ENCODE results near the gene CDH13. TPM values are rescaled to one million over a fixed set of nuclear protein-coding genes. Genes with fewer than 3 reads are reported as not detected.

The CDH13 gene
- total and polyA plus RNA-seq, 2 donors (not counting 3 experiments of a cell fraction or from before 2014, with no cell fraction given): 96.6 to 124 TPM

DNA sequence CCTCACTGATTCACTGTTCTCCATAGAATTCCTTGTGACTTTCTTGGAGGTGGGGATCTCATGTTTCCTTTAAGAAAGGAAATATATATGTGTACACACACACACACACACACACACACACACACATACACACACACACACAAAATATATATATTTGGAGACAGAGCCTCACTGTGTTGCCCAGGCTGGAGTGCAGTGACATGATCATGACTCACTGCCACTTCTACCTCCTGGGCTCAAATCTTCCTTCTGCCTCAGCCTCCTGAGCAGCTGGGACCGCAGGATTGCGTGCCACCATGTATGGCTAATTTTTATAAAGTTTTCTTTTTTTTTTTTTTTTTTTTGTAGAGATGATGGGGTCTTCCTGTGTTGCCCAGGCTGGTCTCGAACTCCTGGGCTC is 45.9 kb downstream of the CDH13 start:
- no peak overlapping the region for H3K4me3 ChIP-seq (replicated peaks in 1 of 3; ENCODE audit: insufficient read depth in 1 of 3, low read depth in 1 of 3, low read length in 3 of 3)
- FAIRE-seq (no peak), DNase-seq (ENCODE audit: low read depth, low spot score) (no peak)
- TF ChIP-seq POLR2A (IDR thresholded peaks at IDR 0.05; ENCODE audit: low read depth, low read length) (no peak), MAX (IDR thresholded peaks at IDR 0.05; ENCODE audit: insufficient read depth, insufficient read length) (no peak), FOS (IDR thresholded peaks at IDR 0.05; ENCODE audit: borderline replicate concordance, insufficient read depth, low read length) (no peak), POLR2AphosphoS5 (IDR thresholded peaks at IDR 0.05; ENCODE audit: insufficient read depth, low read depth, low read length) (no peak), JUN (IDR thresholded peaks at IDR 0.05; ENCODE audit: borderline replicate concordance, insufficient read depth, insufficient read length, low read depth) (no peak), MYC (IDR thresholded peaks at IDR 0.05; ENCODE audit: low read depth, low read length) (no peak), GATA2 (IDR thresholded peaks at IDR 0.05; ENCODE audit: insufficient read depth, insufficient read length, low read depth, low read length) (no peak), EZH2 (IDR thresholded peaks at IDR 0.05; ENCODE audit: borderline replicate concordance, low read depth, low read length, severe bottlenecking) (no peak)
- TF ChIP-seq, protein P1, sequence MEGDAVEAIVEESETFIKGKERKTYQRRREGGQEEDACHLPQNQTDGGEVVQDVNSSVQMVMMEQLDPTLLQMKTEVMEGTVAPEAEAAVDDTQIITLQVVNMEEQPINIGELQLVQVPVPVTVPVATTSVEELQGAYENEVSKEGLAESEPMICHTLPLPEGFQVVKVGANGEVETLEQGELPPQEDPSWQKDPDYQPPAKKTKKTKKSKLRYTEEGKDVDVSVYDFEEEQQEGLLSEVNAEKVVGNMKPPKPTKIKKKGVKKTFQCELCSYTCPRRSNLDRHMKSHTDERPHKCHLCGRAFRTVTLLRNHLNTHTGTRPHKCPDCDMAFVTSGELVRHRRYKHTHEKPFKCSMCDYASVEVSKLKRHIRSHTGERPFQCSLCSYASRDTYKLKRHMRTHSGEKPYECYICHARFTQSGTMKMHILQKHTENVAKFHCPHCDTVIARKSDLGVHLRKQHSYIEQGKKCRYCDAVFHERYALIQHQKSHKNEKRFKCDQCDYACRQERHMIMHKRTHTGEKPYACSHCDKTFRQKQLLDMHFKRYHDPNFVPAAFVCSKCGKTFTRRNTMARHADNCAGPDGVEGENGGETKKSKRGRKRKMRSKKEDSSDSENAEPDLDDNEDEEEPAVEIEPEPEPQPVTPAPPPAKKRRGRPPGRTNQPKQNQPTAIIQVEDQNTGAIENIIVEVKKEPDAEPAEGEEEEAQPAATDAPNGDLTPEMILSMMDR (IDR thresholded peaks at IDR 0.05; ENCODE audit: extremely low read depth in 1 of 2, insufficient read depth in 1 of 2, low read depth in 1 of 2, low read length in 2 of 2): no peak
- ChIA-PET POLR2A (no interaction called here), CTCF (interaction anchor here (1.2 kb wide), 1 partner anchor 36 kb away, joined by 5 read pairs; no protein-coding TSS in a partner anchor)
- no peak overlapping the region for H3K27ac ChIP-seq (ENCODE audit: insufficient read depth, low read depth, low read length)
- H2AFZ ChIP-seq (ENCODE audit: low read depth, low read length): no peak overlapping the region
- H3K9me1 ChIP-seq (replicated peaks; ENCODE audit: control insufficient read depth, extremely low read depth, insufficient read depth, low read length): no peaks in the 10 kb centered on the region
- no peaks in the 10 kb centered on the region for H3K79me2 ChIP-seq (ENCODE audit: control insufficient read depth, insufficient read depth, low read length)
- no peaks in the 10 kb centered on the region for H3K27me3 ChIP-seq (ENCODE audit: control insufficient read depth in 2 of 2, insufficient read depth in 2 of 2, low read length in 2 of 2)
- no TSS peak for BruUV-seq (replicated peaks)
- intact Hi-C loops (cut with micrococcal nuclease): no loop called here
- no peaks in the 10 kb centered on the region for H4K20me1 ChIP-seq (replicated peaks; ENCODE audit: control insufficient read depth, extremely low read depth, insufficient read depth, low read length)
- H3K4me1 ChIP-seq (ENCODE audit: control insufficient read depth, extremely low read depth, insufficient read depth, low read length): no peaks in the 10 kb centered on the region
- no peaks in the 10 kb centered on the region for H3K36me3 ChIP-seq (ENCODE audit: control insufficient read depth in 2 of 2, extremely low read depth in 1 of 2, insufficient read depth in 2 of 2, low read length in 2 of 2)
- dilution Hi-C loops (cut with MboI; ENCODE audit: extremely low pct_ligation_motif_present, low sequenced_read_pairs): no loop called here
- H3K4me2 ChIP-seq (ENCODE audit: insufficient read depth, low read length): no peak overlapping the region
- H3K9ac ChIP-seq (replicated peaks; ENCODE audit: extremely low read depth, insufficient read depth, low read length): no peak overlapping the region
- H3K9me3 ChIP-seq (replicated peaks; ENCODE audit: control insufficient read depth, insufficient read depth, low read length): no peaks in the 10 kb centered on the region

Data from endothelial cell of umbilical vein (primary cell).